ENCODE results near the gene MET.

Gene MET

DNA sequence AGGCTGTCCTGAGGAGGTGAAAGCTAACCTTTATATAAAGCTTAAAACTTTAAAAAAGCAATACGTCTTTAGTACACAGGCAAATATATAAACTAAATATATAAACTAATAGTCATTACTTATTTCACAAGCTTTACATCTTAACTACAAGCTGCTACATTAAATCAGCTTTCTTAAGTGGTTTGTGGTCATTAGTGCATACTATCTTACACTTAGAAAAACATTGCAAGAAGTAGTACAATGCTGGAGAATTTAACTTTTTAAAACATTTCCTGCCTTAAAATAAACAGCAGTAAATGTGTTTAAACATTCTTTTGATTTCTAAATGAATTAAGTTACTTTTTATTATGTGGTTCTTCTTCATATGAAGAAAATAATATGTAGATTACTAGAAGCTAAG lies 36.3 kb downstream of the MET start:
- DNase-seq (ENCODE audit: extremely low read depth, low read depth) = no peak
- TF ChIP-seq CTCF (IDR thresholded peaks at IDR 0.05; ENCODE audit: low read depth, low read length) = no peak

DNA sequence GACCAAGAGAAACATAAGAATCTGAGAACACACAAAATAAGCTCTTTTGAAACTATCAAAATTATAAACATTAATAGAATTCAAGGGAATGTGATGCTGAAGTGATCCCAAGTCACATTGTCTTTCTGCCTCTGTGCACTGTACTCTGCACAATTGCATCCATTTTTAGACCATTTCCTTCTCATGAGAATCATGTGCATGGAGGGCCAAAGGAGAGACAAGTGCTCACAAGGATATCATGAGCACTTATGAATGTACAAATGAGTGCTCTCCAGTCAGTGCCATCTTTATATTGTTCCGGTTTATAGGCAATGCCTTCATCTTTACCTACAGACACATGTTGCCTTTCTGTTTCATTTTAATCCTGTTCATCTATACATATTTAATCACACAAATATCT lies 36.9 kb downstream of the MET start:
- no peak for TF ChIP-seq CTCF (IDR thresholded peaks at IDR 0.05; ENCODE audit: low read depth, low read length)
- DNase-seq (ENCODE audit: extremely low read depth, low read depth) = no peak

DNA sequence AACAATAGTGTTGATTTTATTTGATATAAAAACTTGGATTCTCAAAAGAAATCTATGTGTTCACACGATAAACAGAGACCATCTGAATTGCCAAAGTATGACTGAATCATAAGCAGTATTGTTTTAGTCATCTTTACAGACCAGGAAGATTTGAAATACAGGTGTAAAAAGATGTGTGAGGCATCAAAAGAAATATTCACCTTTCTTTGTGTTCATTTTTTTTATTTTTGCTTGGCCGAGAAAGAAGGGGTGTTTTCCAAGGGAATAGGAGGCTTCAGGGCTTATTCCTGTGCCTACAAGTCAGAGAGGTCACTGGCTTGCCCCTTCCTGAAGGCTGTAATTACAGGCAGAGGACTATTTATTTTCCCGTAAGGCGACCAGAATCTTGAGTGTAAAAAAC lies 37.3 kb downstream of the MET start:
- TF ChIP-seq CTCF (IDR thresholded peaks at IDR 0.05; ENCODE audit: low read depth, low read length) = no peak
- DNase-seq (ENCODE audit: extremely low read depth, low read depth) = no peak

DNA sequence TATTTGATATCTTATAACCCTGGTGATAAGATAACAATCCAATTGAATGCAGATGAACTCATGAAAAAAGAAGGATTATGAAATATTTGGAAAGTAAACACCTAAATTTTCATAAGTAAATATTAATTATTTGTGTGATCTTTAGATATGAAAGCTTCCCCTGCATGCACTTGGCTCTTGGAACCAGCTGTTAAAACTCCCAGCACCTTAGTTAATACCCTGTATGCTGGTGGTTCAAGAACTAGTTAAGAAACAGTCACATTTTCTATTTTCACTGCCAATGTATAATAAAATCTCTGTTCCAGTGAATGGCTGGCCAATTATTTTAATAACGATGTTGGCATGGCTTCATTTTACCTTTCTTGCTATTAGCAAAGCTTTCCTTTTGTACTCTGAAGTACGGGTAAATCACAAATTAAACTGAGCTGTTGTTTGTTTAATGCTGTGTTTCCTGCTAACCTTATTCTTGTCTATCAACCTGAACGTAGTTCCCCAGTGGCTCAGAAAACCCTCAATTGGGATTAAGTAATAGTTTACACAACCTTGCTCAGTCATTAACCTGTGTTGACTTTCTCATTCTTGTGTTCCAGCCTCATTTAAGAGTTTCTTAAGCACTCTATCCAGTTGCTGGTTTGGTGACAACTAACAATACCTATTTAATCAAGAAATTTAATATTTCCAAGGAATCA lies 38.9 kb downstream of the MET start:
- no peak for TF ChIP-seq CTCF (IDR thresholded peaks at IDR 0.05; ENCODE audit: low read depth, low read length)
- DNase-seq (ENCODE audit: extremely low read depth, low read depth) = no peak

DNA sequence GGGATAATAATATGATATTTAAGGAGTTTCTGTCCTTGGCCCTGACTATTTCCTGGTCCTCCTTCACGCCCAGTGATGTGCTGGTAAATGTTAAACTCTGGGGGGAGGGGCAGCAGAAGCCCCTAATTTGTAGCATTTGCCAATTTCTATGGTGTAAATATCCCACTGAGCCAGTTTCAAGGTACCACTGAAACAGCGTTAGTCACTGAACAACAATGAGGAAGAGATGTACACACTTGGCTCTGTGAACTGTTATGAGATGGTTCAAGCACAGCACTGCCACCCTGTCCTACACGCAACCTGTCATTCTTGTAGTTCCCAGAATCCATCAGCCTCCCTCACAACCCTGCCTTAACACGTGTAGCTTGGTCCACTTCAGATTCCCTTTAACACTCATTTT lies 39.8 kb downstream of the MET start:
- TF ChIP-seq CTCF (IDR thresholded peaks at IDR 0.05; ENCODE audit: low read depth, low read length) = no peak
- DNase-seq (ENCODE audit: extremely low read depth, low read depth) = no peak

DNA sequence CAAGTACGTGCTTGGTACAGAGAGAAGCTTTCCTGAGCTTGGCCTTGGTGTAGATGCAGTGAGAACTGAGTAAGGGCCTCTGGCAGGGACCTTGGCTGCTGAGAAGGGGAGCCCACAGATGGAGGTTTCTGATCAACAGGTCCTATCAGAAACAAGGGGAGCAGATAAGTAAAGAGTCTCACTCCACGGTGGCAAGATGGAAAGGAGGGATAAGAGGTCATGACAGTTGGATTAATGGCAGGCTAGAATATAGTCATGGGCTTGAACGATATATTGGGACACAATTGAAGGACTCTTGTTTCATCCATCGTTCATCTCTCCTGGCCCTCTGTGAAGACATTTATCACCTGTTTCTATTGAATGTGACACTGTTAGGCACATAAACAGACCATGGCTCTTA lies 41.5 kb downstream of the MET start:
- DNase-seq (ENCODE audit: extremely low read depth, low read depth) = no peak
- no peak for TF ChIP-seq CTCF (IDR thresholded peaks at IDR 0.05; ENCODE audit: low read depth, low read length)

DNA sequence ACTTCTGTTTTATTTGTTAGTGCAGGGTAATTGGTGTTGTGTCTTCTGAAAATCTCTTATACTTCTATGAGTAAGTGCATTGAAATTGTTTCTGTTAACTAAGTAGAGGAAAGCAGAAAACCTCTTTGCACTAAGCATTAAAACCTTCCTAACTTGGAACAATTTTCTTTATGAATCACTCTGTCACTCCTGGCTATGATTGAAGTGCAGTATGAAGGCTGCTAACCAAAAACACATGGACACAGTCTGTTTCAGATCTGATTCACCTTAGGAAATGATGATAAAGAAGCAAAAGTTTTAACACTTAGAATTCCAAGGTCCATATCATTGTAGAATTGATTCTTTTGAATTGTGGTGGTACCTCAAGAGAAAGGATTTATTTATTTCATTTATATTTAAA lies 41.9 kb downstream of the MET start:
- TF ChIP-seq CTCF (IDR thresholded peaks at IDR 0.05; ENCODE audit: low read depth, low read length) = no peak
- DNase-seq (ENCODE audit: extremely low read depth, low read depth) = no peak

Data from AG09319 (cell line).